A673 (cell line): ENCODE data around the gene SLC26A3. TPM values are rescaled to one million over a fixed set of nuclear protein-coding genes. Genes with fewer than 3 reads are reported as not detected.

ENCODE experiments used
- BruUV-seq: library from RNA; stranded (reverse); fragments of 400-500 nt; replicated peaks from 2 replicates; lab custom pipeline; 2021; lab: Mats Ljungman, UMichigan
- CTCF ChIA-PET: fragments of 300-600 bp; sonication (Branson Sonifier 250); formaldehyde crosslinking; loops from one replicate; lab custom pipeline; 2022; ENCODE audit warnings: antibody characterized with exemption; lab: Charles Lee
- POLR2A ChIA-PET: fragments of 300-600 bp; sonication (Branson Sonifier 250); formaldehyde crosslinking; loops from one replicate; lab custom pipeline; 2022; ENCODE audit warnings: antibody characterized with exemption; ENCODE audit not compliant: low non-redundant PET; lab: Charles Lee
- DNase-seq: peaks from one replicate; pipeline ENCODE4 v3.0.0-alpha.2; 2015; ENCODE audit warnings: low spot score
- H3K27ac ChIP-seq: fragments of 200-600 bp; sonication (generic); 2 replicates; pipeline ENCODE4 v1.5.1; 2016; ENCODE audit warnings: mixed run types, low read depth, mild to moderate bottlenecking, mixed read lengths, antibody characterized with exemption, low read length; ENCODE audit not compliant: poor library complexity, severe bottlenecking
- H3K27me3 ChIP-seq: fragments of 200-600 bp; sonication (generic); replicated peaks from 2 replicates; pipeline ENCODE4 v1.6.1; 2017; ENCODE audit warnings: mixed run types, low read depth, mild to moderate bottlenecking, mixed read lengths, antibody characterized with exemption, low read length; ENCODE audit not compliant: insufficient read depth, poor library complexity
- H3K36me3 ChIP-seq: fragments of 200-600 bp; sonication (generic); 2 replicates; pipeline ENCODE4 v1.6.1; 2016; ENCODE audit warnings: mixed run types, mild to moderate bottlenecking, mixed read lengths, antibody characterized with exemption, low read length; ENCODE audit not compliant: insufficient read depth, poor library complexity, severe bottlenecking
- H3K4me1 ChIP-seq: fragments of 200-600 bp; sonication (generic); 2 replicates; pipeline ENCODE4 v1.6.1; 2017; ENCODE audit warnings: mixed run types, mild to moderate bottlenecking, mixed read lengths, antibody characterized with exemption, low read length; ENCODE audit not compliant: insufficient read depth, poor library complexity, severe bottlenecking
- H3K4me3 ChIP-seq: fragments of 200-600 bp; sonication (generic); 2 replicates; pipeline ENCODE4 v1.5.1; 2016; ENCODE audit warnings: low read depth, mixed run types, mild to moderate bottlenecking, mixed read lengths, low read length; ENCODE audit not compliant: poor library complexity, severe bottlenecking
- H3K9me3 ChIP-seq: fragments of 200-600 bp; sonication (generic); 2 replicates; pipeline ENCODE4 v1.6.1; 2016; ENCODE audit warnings: mixed run types, low read depth, mild to moderate bottlenecking, mixed read lengths, antibody characterized with exemption, low read length; ENCODE audit not compliant: poor library complexity, severe bottlenecking
- CTCF ChIP-seq: fragments of 300-800, 200-600 bp; sonication (generic); conservative IDR thresholded peaks from 2 replicates; pipeline ENCODE4 v1.5.1; 2017; ENCODE audit warnings: low read depth, mild to moderate bottlenecking, antibody characterized with exemption, low read length, moderate library complexity, mixed read lengths
- EZH2 ChIP-seq: fragments of 200-600 bp; sonication (generic); IDR thresholded peaks from 2 replicates; pipeline ENCODE4 v1.6.1; 2017; ENCODE audit warnings: borderline replicate concordance, low read depth, mild to moderate bottlenecking, mixed read lengths, antibody characterized with exemption, low read length; ENCODE audit not compliant: poor library complexity, severe bottlenecking
- intact Hi-C: fragments of 100-400 bp; cut with micrococcal nuclease; formaldehyde crosslinking; loops from one replicate; pipeline ENCODE4 v1.10.0; 2022; ENCODE audit not compliant: unreplicated experiment
- total RNA-seq: library from RNA; stranded (reverse); gene quantifications from 2 replicates; pipeline ENCODE4 v1.2.3, GENCODE V29; 2021

SLC26A3 gene
- total RNA-seq, 1 experiment from 2014 or later = not detected

- ChIA-PET CTCF (no interaction called here), POLR2A (no interaction called here)
- intact Hi-C loops = no loop called here
- no peaks in the 10 kb centered on the region for H3K36me3 ChIP-seq
- H3K27ac ChIP-seq = no peak overlapping the region
- H3K27me3 ChIP-seq = peaks cover 5% of the 10 kb centered on the region
- BruUV-seq = no TSS peak
- H3K9me3 ChIP-seq = no peaks in the 10 kb centered on the region
- no peak for TF ChIP-seq CTCF
- TF ChIP-seq EZH2 = no peak
- no peak overlapping the region for H3K4me3 ChIP-seq
- DNase-seq = no peak
- H3K4me1 ChIP-seq = no peaks in the 10 kb centered on the region
Measured at GRCh38 chr7:107818622-107819021, 15.6 kb upstream of the SLC26A3 start.

GRCh38 chr7:107816011-107816566, 13.1 kb upstream of the SLC26A3 start:
- no peak for DNase-seq
- ChIA-PET CTCF (no interaction called here), POLR2A (no interaction called here)
- BruUV-seq = no TSS peak
- Histone ChIP-seq H3K27me3 (peaks cover 5% of the 10 kb centered on the region), H3K4me3 (no peak overlapping the region), H3K9me3 (no peaks in the 10 kb centered on the region), H3K36me3 (no peaks in the 10 kb centered on the region), H3K4me1 (no peaks in the 10 kb centered on the region), H3K27ac (no peak overlapping the region)
- intact Hi-C loops = no loop called here
- no peak for TF ChIP-seq CTCF

GRCh38 chr7:107815254-107815882, 12.3 kb upstream of the SLC26A3 start:
- H3K4me3 ChIP-seq = no peak overlapping the region
- DNase-seq = no peak
- BruUV-seq = no TSS peak
- TF ChIP-seq EZH2 (no peak), CTCF (no peak)
- no peaks in the 10 kb centered on the region for H3K9me3 ChIP-seq
- intact Hi-C loops = no loop called here
- H3K27ac ChIP-seq = no peak overlapping the region
- ChIA-PET POLR2A (no interaction called here), CTCF (no interaction called here)
- H3K27me3 ChIP-seq = peaks cover 5% of the 10 kb centered on the region
- no peaks in the 10 kb centered on the region for H3K36me3 ChIP-seq
- H3K4me1 ChIP-seq = no peaks in the 10 kb centered on the region
